OCI-LY3 (cell line): ENCODE data around the gene WBP1.

Source experiments
- EZH2phosphoT487 ChIP-seq: fragments of 200-600 bp; shearing (Covaris generic); IDR thresholded peaks from 2 replicates; pipeline ENCODE4 v1.6.1; 2018; ENCODE audit warnings: antibody characterized with exemption, mixed run types, low read depth
- TF ChIP-seq, protein P1 (sequence below): fragments of 200-600, 300-600 bp; sonication (generic); IDR thresholded peaks from 2 replicates; pipeline ENCODE4 v1.5.1; 2014; ENCODE audit warnings: antibody characterized with exemption, low read length, low read depth

- TF ChIP-seq, protein P1, sequence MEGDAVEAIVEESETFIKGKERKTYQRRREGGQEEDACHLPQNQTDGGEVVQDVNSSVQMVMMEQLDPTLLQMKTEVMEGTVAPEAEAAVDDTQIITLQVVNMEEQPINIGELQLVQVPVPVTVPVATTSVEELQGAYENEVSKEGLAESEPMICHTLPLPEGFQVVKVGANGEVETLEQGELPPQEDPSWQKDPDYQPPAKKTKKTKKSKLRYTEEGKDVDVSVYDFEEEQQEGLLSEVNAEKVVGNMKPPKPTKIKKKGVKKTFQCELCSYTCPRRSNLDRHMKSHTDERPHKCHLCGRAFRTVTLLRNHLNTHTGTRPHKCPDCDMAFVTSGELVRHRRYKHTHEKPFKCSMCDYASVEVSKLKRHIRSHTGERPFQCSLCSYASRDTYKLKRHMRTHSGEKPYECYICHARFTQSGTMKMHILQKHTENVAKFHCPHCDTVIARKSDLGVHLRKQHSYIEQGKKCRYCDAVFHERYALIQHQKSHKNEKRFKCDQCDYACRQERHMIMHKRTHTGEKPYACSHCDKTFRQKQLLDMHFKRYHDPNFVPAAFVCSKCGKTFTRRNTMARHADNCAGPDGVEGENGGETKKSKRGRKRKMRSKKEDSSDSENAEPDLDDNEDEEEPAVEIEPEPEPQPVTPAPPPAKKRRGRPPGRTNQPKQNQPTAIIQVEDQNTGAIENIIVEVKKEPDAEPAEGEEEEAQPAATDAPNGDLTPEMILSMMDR: no peak
- TF ChIP-seq EZH2phosphoT487: no peak
Observed at GRCh38 chr2:74507926-74508520, 49.8 kb downstream of the WBP1 start.
